ENCODE data around the gene USP7. TPM values are rescaled to one million over a fixed set of nuclear protein-coding genes. Genes with fewer than 3 reads are reported as not detected.

Gene USP7
- total and polyA plus RNA-seq, 4 donors: 13.7 to 85.6 (median 37.7) TPM

- no peak overlapping the region for H3K27ac ChIP-seq (ENCODE audit: low read depth in 1 of 2, low read length in 2 of 2)
- no peaks in the 10 kb centered on the region for H3K36me3 ChIP-seq (ENCODE audit: control insufficient read depth in 4 of 4, insufficient read depth in 3 of 4, low read depth in 1 of 4, low read length in 3 of 4)
- H3K27me3 ChIP-seq (ENCODE audit: control insufficient read depth in 4 of 4, insufficient read depth in 4 of 4, low read length in 3 of 4): no peaks in the 10 kb centered on the region
- 88% methylated on average over 8 of the region's 8 CpGs for WGBS
- peaks cover 2 to 3% (median 2%) of the 10 kb centered on the region in 4 donors for H3K4me1 ChIP-seq (ENCODE audit: control insufficient read depth in 4 of 4, insufficient read depth in 4 of 4, low read length in 3 of 4)
- H3K9ac ChIP-seq (ENCODE audit: low read depth in 1 of 2, low read length in 2 of 2): no peak overlapping the region
- no peaks in the 10 kb centered on the region for H3K9me3 ChIP-seq (ENCODE audit: control insufficient read depth in 4 of 4, low read length in 3 of 4)
- TF ChIP-seq, protein P1, sequence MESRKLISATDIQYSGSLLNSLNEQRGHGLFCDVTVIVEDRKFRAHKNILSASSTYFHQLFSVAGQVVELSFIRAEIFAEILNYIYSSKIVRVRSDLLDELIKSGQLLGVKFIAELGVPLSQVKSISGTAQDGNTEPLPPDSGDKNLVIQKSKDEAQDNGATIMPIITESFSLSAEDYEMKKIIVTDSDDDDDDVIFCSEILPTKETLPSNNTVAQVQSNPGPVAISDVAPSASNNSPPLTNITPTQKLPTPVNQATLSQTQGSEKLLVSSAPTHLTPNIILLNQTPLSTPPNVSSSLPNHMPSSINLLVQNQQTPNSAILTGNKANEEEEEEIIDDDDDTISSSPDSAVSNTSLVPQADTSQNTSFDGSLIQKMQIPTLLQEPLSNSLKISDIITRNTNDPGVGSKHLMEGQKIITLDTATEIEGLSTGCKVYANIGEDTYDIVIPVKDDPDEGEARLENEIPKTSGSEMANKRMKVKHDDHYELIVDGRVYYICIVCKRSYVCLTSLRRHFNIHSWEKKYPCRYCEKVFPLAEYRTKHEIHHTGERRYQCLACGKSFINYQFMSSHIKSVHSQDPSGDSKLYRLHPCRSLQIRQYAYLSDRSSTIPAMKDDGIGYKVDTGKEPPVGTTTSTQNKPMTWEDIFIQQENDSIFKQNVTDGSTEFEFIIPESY (IDR thresholded peaks at IDR 0.05): no peak
- TF ChIP-seq MAX (IDR thresholded peaks at IDR 0.05) (no peak), RXRA (IDR thresholded peaks at IDR 0.05) (no peak), EGR1 (IDR thresholded peaks at IDR 0.05; ENCODE audit: low read depth in 2 of 2) (no peak), JUND (IDR thresholded peaks at IDR 0.05) (no peak), FOXA1 (IDR thresholded peaks at IDR 0.05) (no peak), HNF4G (IDR thresholded peaks at IDR 0.05) (no peak), TAF1 (conservative IDR thresholded peaks at IDR 0.05) (no peak), YY1 (IDR thresholded peaks at IDR 0.05) (no peak), GABPA (IDR thresholded peaks at IDR 0.05 in 1 of 2, conservative IDR thresholded peaks at IDR 0.05 in 1 of 2) (no peak), RAD21 (IDR thresholded peaks at IDR 0.05) (no peak), CTCF (IDR thresholded peaks at IDR 0.05; ENCODE audit: low read depth, low read length, missing input control) (no peak), FOXA2 (IDR thresholded peaks at IDR 0.05) (no peak), NR2F2 (IDR thresholded peaks at IDR 0.05) (no peak)
- TF ChIP-seq, protein P2, sequence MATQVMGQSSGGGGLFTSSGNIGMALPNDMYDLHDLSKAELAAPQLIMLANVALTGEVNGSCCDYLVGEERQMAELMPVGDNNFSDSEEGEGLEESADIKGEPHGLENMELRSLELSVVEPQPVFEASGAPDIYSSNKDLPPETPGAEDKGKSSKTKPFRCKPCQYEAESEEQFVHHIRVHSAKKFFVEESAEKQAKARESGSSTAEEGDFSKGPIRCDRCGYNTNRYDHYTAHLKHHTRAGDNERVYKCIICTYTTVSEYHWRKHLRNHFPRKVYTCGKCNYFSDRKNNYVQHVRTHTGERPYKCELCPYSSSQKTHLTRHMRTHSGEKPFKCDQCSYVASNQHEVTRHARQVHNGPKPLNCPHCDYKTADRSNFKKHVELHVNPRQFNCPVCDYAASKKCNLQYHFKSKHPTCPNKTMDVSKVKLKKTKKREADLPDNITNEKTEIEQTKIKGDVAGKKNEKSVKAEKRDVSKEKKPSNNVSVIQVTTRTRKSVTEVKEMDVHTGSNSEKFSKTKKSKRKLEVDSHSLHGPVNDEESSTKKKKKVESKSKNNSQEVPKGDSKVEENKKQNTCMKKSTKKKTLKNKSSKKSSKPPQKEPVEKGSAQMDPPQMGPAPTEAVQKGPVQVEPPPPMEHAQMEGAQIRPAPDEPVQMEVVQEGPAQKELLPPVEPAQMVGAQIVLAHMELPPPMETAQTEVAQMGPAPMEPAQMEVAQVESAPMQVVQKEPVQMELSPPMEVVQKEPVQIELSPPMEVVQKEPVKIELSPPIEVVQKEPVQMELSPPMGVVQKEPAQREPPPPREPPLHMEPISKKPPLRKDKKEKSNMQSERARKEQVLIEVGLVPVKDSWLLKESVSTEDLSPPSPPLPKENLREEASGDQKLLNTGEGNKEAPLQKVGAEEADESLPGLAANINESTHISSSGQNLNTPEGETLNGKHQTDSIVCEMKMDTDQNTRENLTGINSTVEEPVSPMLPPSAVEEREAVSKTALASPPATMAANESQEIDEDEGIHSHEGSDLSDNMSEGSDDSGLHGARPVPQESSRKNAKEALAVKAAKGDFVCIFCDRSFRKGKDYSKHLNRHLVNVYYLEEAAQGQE (IDR thresholded peaks at IDR 0.05): no peak
- TF ChIP-seq, protein P3, sequence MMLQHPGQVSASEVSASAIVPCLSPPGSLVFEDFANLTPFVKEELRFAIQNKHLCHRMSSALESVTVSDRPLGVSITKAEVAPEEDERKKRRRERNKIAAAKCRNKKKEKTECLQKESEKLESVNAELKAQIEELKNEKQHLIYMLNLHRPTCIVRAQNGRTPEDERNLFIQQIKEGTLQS (IDR thresholded peaks at IDR 0.05): no peak
- no peak for DNase-seq (ENCODE audit: low spot score)
- no peak overlapping the region for H3K4me3 ChIP-seq (ENCODE audit: low read depth in 1 of 3, low read length in 3 of 3)
These were observed 82.7 kb downstream of the USP7 start for GRCh38 chr16:8880839-8881510.
